Endothelial cell (in vitro differentiated cells): ENCODE data around the gene PAFAH1B2. TPM values are rescaled to one million over a fixed set of nuclear protein-coding genes. Genes with fewer than 3 reads are reported as not detected.

ENCODE experiments used
- DNase-seq: peaks from one replicate; pipeline ENCODE4 v3.0.0; 2021; ENCODE audit warnings: low spot score
- H3K27ac Mint-ChIP-seq: one replicate; pipeline ENCODE4 v1.8.0; 2021; ENCODE audit warnings: mixed read lengths, inconsistent platforms; ENCODE audit not compliant: unreplicated experiment
- H3K27me3 Mint-ChIP-seq: one replicate; pipeline ENCODE4 v1.8.0; 2021; ENCODE audit warnings: mild to moderate bottlenecking, moderate library complexity, mixed read lengths, inconsistent platforms; ENCODE audit not compliant: unreplicated experiment
- H3K36me3 Mint-ChIP-seq: one replicate; pipeline ENCODE4 v1.8.0; 2021; ENCODE audit warnings: mild to moderate bottlenecking, low read depth, mixed read lengths, inconsistent platforms; ENCODE audit not compliant: unreplicated experiment
- H3K4me1 Mint-ChIP-seq: one replicate; pipeline ENCODE4 v1.8.0; 2021; ENCODE audit warnings: mild to moderate bottlenecking, mixed read lengths, inconsistent platforms; ENCODE audit not compliant: unreplicated experiment
- H3K4me3 Mint-ChIP-seq: one replicate; pipeline ENCODE4 v1.8.0; 2021; ENCODE audit warnings: mild to moderate bottlenecking, mixed read lengths, inconsistent platforms; ENCODE audit not compliant: unreplicated experiment
- H3K9me3 Mint-ChIP-seq: one replicate; pipeline ENCODE4 v1.8.0; 2021; ENCODE audit warnings: mixed read lengths, inconsistent platforms; ENCODE audit not compliant: unreplicated experiment
- total RNA-seq: library from RNA; stranded (reverse); fragmentation: NEBNext Ultra II Directional; extraction: Animal tissue kit (Norgen Biotek cat#: 25700); gene quantifications from one replicate; pipeline ENCODE4 v1.2.1, GENCODE V29; 2021; ENCODE audit not compliant: unreplicated experiment
- TF ChIP-seq, protein P1 (sequence below): fragments of 200-600 bp; sonication (generic); IDR thresholded peaks from one replicate; pipeline ENCODE4 v1.5.0; 2021; ENCODE audit warnings: antibody characterized with exemption; ENCODE audit not compliant: unreplicated experiment

Gene PAFAH1B2
- total RNA-seq, 1 donor from 2014 or later = 87.4 TPM

- Mint-ChIP-seq H3K9me3 (no peaks in the 10 kb centered on the region), H3K27ac (no peak overlapping the region), H3K4me3 (no peak overlapping the region), H3K36me3 (peaks cover 32% of the 10 kb centered on the region), H3K27me3 (no peaks in the 10 kb centered on the region), H3K4me1 (peaks cover 22% of the 10 kb centered on the region)
- TF ChIP-seq, protein P1, sequence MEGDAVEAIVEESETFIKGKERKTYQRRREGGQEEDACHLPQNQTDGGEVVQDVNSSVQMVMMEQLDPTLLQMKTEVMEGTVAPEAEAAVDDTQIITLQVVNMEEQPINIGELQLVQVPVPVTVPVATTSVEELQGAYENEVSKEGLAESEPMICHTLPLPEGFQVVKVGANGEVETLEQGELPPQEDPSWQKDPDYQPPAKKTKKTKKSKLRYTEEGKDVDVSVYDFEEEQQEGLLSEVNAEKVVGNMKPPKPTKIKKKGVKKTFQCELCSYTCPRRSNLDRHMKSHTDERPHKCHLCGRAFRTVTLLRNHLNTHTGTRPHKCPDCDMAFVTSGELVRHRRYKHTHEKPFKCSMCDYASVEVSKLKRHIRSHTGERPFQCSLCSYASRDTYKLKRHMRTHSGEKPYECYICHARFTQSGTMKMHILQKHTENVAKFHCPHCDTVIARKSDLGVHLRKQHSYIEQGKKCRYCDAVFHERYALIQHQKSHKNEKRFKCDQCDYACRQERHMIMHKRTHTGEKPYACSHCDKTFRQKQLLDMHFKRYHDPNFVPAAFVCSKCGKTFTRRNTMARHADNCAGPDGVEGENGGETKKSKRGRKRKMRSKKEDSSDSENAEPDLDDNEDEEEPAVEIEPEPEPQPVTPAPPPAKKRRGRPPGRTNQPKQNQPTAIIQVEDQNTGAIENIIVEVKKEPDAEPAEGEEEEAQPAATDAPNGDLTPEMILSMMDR = no peak
- no peak for DNase-seq
Observed at GRCh38 chr11:117221775-117222517, 77.9 kb downstream of the PAFAH1B2 start.

GRCh38 chr11:117222991-117223740 is 79.1 kb downstream of the PAFAH1B2 start:
- peaks cover 22% of the 10 kb centered on the region for H3K4me1 Mint-ChIP-seq
- no peak for DNase-seq
- H3K36me3 Mint-ChIP-seq = peaks cover 23% of the 10 kb centered on the region
- TF ChIP-seq, protein P1 = no peak
- no peak overlapping the region for H3K4me3 Mint-ChIP-seq
- H3K9me3 Mint-ChIP-seq = no peaks in the 10 kb centered on the region
- H3K27ac Mint-ChIP-seq = no peak overlapping the region
- H3K27me3 Mint-ChIP-seq = no peaks in the 10 kb centered on the region

DNA sequence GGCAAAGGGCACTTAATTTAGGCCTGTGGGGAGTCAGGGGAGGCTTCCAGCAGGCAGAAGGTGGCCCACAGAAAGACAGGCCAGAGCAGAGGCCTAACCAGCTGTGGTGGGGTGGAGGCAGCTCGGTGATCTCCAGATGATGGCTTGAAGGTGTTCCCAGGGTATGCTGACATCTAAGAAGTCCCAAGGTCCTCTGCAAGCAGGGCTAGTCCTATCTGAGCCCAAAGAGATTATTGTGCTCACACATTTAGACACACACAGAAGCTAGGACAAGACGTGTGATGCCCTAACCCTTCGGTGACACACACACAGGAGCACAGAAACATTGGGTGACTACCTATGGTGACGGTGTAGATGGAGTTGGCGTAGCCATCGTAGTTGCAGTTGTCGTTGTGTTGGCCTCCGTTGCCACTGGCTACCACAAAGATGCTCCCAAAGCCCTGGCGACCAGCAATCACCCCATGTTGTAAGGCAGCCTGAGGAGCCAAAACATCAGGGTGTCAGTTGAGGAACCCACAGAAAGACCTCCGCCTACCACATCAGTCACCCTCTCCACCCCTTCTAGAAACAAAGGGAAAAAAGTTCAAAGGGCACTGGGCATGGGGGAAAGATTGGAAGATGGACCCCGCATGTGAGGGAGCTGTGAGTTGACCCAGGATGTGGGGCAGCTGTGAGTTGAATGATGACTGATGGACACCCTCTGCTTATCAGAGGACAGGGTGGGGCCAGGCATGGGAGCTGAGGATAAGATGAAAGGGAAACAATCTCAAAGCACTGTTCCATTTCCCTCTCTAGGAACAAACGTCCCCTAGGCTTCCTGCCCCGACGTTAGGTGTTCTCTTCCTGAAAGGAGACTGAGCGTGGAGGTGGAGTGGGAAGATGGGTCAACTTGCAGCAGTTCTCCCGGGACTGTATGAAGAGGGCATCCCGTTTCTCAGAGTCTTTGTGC is 79.9 kb downstream of the PAFAH1B2 start:
- peaks cover 23% of the 10 kb centered on the region for H3K36me3 Mint-ChIP-seq
- no peaks in the 10 kb centered on the region for H3K27me3 Mint-ChIP-seq
- H3K4me3 Mint-ChIP-seq = no peak overlapping the region
- no peak for DNase-seq
- no peaks in the 10 kb centered on the region for H3K9me3 Mint-ChIP-seq
- H3K27ac Mint-ChIP-seq = no peak overlapping the region
- peaks cover 18% of the 10 kb centered on the region for H3K4me1 Mint-ChIP-seq
- TF ChIP-seq, protein P1 = no peak

DNA sequence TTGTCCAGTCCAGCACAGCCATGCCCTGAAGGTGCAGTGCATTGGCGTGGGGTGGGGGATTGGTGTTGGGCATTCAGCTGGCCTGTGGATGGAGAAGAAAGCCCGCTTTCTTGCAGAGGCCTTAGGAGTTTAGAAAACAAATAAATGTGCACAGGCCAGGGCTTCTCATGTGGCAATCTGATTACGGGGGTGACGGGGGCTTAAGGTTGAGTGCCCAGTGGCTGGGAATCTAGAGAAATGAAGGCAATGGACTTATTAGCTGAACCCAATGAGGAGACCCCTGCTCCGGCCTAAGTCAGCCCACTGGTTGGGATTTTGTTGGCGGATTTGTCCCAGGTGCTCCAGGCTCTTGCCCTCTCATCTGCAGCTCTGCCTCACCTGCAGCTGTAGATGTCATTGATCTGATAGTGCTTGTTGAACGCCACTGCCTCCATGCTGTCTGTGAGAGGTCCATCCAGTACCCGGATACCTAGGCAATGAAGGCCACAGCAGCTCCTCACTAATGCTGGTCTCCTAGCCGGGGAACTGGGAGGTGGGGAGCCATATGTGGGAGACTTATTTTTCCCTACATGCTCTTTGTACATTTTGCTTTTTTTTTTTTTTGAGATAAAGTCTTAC is 81.6 kb downstream of the PAFAH1B2 start:
- TF ChIP-seq, protein P1 = no peak
- Mint-ChIP-seq H3K9me3 (no peaks in the 10 kb centered on the region), H3K27me3 (peaks cover 1% of the 10 kb centered on the region), H3K36me3 (peaks cover 13% of the 10 kb centered on the region), H3K4me3 (no peak overlapping the region), H3K4me1 (peaks cover 18% of the 10 kb centered on the region), H3K27ac (no peak overlapping the region)
- no peak for DNase-seq

Other genes with a start within 250 kb of the PAFAH1B2 start
- gene SIK3, start 45.9 kb upstream of the PAFAH1B2 start, total RNA-seq = 29.4 TPM
- gene SIDT2, start 34.5 kb downstream of the PAFAH1B2 start, total RNA-seq = 41.3 TPM
- 25.4 TPM for gene TAGLN, start 55.1 kb downstream of the PAFAH1B2 start, total RNA-seq
- gene PCSK7, start 87.8 kb downstream of the PAFAH1B2 start, total RNA-seq = 93.6 TPM
- gene RNF214, start 88.4 kb downstream of the PAFAH1B2 start, total RNA-seq = 37.1 TPM
- gene BACE1-AS, start 147.1 kb downstream of the PAFAH1B2 start, total RNA-seq = 10.2 TPM
- 28.4 TPM for gene BACE1, start 172.0 kb downstream of the PAFAH1B2 start, total RNA-seq
- gene CEP164, start 183.6 kb downstream of the PAFAH1B2 start, total RNA-seq = 28.6 TPM